GM19463 (cell line): ENCODE measurements around the gene ATP10A.

Experiments used
- ATAC-seq: cut with Tn5 transposase; IDR thresholded peaks from one replicate; pipeline ENCODE4 v1.9.1; 2021; ENCODE audit warnings: mild to moderate bottlenecking, moderate library complexity; ENCODE audit not compliant: unreplicated experiment

The ATP10A gene, protein sequence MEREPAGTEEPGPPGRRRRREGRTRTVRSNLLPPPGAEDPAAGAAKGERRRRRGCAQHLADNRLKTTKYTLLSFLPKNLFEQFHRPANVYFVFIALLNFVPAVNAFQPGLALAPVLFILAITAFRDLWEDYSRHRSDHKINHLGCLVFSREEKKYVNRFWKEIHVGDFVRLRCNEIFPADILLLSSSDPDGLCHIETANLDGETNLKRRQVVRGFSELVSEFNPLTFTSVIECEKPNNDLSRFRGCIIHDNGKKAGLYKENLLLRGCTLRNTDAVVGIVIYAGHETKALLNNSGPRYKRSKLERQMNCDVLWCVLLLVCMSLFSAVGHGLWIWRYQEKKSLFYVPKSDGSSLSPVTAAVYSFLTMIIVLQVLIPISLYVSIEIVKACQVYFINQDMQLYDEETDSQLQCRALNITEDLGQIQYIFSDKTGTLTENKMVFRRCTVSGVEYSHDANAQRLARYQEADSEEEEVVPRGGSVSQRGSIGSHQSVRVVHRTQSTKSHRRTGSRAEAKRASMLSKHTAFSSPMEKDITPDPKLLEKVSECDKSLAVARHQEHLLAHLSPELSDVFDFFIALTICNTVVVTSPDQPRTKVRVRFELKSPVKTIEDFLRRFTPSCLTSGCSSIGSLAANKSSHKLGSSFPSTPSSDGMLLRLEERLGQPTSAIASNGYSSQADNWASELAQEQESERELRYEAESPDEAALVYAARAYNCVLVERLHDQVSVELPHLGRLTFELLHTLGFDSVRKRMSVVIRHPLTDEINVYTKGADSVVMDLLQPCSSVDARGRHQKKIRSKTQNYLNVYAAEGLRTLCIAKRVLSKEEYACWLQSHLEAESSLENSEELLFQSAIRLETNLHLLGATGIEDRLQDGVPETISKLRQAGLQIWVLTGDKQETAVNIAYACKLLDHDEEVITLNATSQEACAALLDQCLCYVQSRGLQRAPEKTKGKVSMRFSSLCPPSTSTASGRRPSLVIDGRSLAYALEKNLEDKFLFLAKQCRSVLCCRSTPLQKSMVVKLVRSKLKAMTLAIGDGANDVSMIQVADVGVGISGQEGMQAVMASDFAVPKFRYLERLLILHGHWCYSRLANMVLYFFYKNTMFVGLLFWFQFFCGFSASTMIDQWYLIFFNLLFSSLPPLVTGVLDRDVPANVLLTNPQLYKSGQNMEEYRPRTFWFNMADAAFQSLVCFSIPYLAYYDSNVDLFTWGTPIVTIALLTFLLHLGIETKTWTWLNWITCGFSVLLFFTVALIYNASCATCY (N-terminal part only)

GRCh38 chr15:25863111-25863967, at the start of gene ATP10A:
TSS of gene ATP10A (minus strand) at chr15:25863327. CDS start at chr15:25863096, 231 bp downstream.
- ATAC-seq, result no peak

- no peak for ATAC-seq
Measured at GRCh38 chr15:25912035-25912434, 48.9 kb upstream of the ATP10A start.

GRCh38 chr15:25910832-25911231, 47.7 kb upstream of the ATP10A start:
- no peak for ATAC-seq

GRCh38 chr15:25909806-25910205, 46.7 kb upstream of the ATP10A start:
- ATAC-seq, result no peak

- no peak for ATAC-seq
Measured at GRCh38 chr15:25909325-25909724, 46.2 kb upstream of the ATP10A start.

- no peak for ATAC-seq
Measured at GRCh38 chr15:25905140-25905539, 42.0 kb upstream of the ATP10A start.

DNA sequence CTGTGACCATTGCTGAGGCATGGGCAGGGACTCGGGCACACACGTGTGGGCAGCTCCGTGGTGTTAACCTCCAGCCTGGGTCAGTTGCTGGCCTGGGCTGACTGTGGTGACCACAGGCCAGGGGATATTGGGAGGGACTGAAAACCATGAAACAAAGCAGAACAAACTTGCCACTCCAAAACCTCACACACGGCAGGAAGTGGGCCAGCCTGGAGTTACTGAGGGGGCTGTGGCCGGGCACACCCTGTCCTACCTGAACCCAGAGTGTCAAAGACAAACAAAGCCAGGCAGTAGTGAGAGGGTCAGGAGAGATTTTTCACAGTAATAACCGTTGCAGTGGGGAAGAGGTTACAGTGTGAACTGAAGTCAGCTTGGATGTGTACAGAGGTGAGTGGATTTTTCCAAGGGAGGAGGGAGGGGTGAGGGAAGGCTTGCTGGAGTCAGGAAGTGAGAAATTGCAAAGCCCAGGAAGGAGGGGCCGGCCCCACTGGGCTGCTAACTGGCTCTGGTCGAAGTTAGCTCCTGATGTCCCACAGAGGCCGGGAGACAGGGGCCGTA, 40.0 kb upstream of the ATP10A start:
- ATAC-seq, result no peak

GRCh38 chr15:25901811-25902605, 38.9 kb upstream of the ATP10A start:
- ATAC-seq, result no peak

GRCh38 chr15:25900901-25901300, 37.8 kb upstream of the ATP10A start:
- ATAC-seq, result no peak

- no peak for ATAC-seq
Measured at GRCh38 chr15:25900431-25900830, 37.3 kb upstream of the ATP10A start.

- ATAC-seq, result no peak
Measured at GRCh38 chr15:25899870-25900269, 36.7 kb upstream of the ATP10A start.

DNA sequence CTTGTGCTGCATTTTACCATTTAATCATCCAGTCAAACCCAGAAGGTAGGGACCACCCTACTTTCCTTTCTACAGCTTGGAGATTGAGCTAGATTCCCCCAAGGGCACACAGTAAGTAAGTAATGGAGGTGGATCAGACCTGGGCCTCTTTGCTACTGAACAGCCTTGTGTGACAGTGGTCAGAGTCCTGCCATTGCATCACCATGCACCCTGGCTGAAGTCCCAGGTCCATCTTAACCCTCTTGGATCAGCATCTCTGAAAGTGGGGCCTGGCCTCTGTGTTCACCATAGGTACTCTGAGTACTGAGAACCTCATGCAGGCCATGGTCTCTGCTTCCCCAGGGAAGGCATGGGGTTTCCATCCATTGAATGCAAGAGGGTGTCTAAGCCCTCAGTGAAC, 34.5 kb upstream of the ATP10A start:
- no peak for ATAC-seq

- ATAC-seq, result no peak
Measured at GRCh38 chr15:25894371-25894902, 31.3 kb upstream of the ATP10A start.

GRCh38 chr15:25893596-25893995, 30.5 kb upstream of the ATP10A start:
- no peak for ATAC-seq

DNA sequence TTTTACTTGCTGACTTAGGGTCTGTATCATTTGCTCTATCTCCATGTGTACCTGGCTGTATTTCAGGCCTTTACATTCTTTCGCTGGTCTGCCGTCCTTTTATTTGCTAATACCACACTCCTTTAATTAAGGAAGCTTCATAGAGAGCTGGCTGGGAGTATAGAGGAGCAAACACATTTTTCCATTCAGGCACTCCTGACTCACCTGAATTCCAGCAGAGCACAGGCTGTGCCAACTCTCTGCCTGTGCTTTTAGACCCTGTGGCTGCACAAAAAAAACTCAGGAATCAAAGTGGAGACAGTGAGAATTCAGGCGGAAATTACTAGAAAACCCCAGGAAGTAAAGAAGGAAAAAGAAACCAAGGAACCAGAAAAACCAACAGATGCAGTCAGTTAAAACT, 29.0 kb upstream of the ATP10A start:
- no peak for ATAC-seq

DNA sequence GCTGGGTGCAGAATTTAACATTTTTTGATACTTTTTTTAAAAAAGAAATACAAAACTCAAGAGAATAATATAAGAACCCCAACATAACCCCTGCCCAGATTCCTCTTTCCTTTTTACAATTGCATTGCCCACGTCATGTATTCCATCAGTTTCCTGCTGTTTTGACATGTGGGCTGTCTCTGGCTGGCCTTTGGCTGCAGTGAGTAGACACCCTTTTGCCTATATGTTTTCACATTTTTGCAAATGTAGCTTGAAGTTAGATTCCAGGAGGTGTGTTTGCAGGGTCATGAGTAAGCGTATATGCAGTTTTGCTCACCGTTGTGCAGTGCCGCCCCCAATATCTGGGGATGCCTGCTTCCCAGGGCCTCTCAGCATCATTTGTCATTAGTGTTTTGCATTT, 28.0 kb upstream of the ATP10A start:
- no peak for ATAC-seq

- no peak for ATAC-seq
Measured at GRCh38 chr15:25890529-25890928, 27.4 kb upstream of the ATP10A start.

- no peak for ATAC-seq
Measured at GRCh38 chr15:25887870-25888269, 24.7 kb upstream of the ATP10A start.
